Stromal cell of bone marrow (primary cell): Measurements from ENCODE around the gene HSFX2.
A peak's percentile ranks its signal among the peaks of the same experiment; 100 is the strongest.
"Not testable (repeated sequence)": the region's sequence is repeated elsewhere in the genome, so short reads cannot be mapped to it uniquely, and the experiment has no call there.

Experiments
- DNase-seq: peaks from one replicate; pipeline ENCODE4 v3.0.0-alpha.2; 2012; ENCODE audit warnings: low read depth

HSFX2 gene

DNA sequence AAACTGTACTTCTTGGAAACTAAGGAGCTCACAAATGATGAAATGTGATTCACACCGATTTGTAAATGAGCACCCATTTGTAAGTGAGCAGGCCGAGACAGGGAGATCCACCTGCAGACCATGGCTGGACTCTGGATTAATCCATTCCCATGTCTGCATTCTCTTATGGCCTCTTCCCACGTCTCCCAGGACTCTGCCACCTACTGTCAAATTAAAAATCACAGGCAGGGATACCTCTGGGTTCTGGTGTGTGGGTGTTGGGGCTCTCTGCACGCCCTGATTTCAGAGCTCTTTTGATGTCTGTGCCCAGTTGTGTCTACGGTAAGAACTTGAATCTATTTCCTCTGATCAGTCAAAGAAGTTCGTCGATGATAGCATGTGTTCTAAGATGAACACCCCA is 4.1 kb downstream of the HSFX2 start:
- DNase-seq: not testable (repeated sequence)

GRCh38 chrX:149587359-149587758 is 7.8 kb downstream of the HSFX2 start, which contains the start of gene MAGEA9B:
Gene MAGEA9B (minus strand): TSS chrX:149587459. CDS start chrX:149583179, 4,280 bp downstream.
- DNase-seq: not testable (repeated sequence)

- DNase-seq: not testable (repeated sequence)
Measured at GRCh38 chrX:149585631-149586030, 9.5 kb downstream of the HSFX2 start.

DNA sequence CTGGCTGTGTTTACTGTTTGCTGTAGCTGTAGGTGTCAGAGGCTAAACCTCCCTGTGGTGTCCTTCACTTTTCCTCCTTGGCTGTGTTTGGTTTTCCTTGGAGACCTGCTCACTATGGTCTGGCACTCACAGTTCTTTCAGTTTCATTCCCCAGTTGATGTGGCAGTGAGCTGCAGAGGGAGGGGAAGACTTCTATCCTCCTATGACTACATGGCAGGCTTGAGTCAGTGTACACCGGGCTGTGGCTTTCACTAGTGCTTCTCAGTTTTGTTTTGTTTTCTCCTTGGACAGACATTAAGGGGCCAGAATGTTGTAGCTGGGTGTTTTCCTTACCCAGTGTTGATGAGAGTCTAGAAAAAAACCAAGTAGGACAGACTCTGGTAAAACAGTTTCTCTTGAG is 21.7 kb downstream of the HSFX2 start:
- DNase-seq: not testable (repeated sequence)

DNA sequence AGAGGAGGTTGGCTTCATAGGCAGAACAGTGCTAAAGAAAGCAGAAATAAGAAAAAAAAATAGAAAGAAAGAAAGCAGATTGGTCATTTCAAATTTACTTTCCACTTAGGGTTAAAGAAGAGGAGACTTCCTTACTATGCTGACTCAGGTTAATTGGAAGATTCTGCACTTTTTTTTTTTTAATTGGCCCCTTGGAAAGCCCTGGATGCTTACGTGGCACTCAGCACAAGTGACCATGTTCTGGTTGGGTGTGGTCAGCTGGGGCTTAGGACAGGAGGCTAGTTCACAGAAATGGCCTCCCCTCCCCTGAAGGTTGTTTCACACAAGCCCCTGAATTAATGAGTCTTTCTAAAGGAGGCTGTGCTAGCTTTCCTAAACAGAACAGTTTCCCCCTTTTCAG is 22.4 kb downstream of the HSFX2 start:
- no peak for DNase-seq

GRCh38 chrX:149571770-149572169 is 23.3 kb downstream of the HSFX2 start:
- no peak for DNase-seq

DNA sequence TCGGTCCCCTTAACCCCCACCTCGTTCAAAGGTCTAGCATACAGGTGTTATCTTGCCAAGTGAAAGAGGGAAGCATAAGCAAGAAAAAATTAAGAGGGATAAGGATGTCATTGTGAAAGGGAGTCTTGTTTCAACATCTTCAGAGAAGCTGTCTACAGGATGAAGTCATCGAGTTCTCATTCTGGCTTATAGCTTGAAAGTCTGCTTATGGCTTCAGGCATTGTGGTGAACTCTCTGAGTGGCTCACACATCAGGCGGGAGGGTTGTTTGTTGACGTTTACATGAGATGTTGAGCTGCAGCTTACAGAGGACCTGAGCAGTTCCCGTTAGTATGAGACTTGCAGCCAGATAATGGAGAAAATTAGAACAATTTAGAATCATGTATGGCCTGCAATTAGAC is 24.4 kb downstream of the HSFX2 start:
- peak; percentile 11 for DNase-seq

DNA sequence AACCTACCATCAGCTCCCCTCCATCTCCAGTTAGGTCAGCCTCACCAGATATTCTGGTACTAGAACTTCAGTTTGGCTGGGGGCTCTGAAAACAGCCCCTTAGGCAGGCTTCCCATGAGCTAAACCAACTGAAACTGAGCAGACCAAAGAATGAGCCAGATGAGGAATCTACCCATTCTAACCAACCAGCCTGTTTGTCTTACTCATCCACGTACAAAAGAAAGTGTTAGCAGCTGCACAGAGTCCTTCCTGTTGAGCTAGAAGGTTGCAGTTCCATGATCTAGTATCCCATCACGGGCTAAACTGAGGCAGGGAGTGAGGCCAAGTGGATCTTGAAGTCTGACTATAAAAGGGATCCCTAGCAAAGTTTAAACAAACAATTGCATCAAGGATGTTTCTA is 25.3 kb downstream of the HSFX2 start:
- no peak for DNase-seq

DNA sequence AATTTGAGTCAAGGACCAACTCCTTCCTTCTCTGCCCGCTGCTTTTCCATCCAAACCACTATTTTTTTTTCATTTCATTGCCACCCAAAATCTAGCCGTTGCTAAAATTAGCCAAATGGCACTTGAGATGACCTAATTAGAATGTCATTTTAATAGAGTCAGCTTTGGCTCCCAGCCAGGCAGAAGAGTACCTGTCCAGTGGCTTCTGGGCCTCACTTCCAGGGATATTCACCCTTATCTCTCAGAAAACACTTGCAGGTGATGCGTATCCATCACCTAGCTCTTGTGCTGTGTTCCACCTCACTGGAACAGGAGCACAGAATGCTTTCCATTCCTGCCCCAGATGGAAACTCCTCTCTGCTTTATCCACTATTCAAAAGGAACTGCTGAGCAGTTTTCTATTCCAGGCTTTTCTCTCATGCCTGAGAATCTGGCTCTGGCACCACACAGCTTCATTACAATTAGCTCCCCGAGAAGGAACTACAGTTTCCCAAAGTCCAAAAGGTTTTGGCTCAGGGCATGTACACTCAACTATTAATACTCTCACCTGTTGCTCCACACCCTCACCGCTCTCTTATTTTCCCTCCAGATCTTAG is 26.3 kb downstream of the HSFX2 start:
- DNase-seq: no peak

GRCh38 chrX:149567621-149568417 is 27.3 kb downstream of the HSFX2 start:
- no peak for DNase-seq

GRCh38 chrX:149563359-149563758 is 31.8 kb downstream of the HSFX2 start:
- no peak for DNase-seq

GRCh38 chrX:149555251-149555650 is 39.9 kb downstream of the HSFX2 start:
- not testable (repeated sequence) for DNase-seq

DNA sequence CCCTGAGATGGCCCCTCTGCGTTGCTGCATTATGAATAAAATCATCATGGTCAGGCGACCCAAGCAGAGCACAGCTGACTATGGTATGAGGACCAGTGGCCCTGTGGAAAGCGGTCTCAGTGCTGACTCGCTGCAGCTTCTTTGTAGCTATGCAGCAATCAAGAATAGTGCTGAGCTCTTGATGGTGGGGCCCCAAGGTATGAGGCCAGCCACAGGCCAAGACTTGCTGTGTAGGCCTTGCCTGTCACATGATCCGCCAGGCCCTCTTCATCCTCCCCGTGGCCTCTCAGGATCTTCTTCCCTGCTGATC is 43.2 kb downstream of the HSFX2 start:
- DNase-seq: not testable (repeated sequence)

DNA sequence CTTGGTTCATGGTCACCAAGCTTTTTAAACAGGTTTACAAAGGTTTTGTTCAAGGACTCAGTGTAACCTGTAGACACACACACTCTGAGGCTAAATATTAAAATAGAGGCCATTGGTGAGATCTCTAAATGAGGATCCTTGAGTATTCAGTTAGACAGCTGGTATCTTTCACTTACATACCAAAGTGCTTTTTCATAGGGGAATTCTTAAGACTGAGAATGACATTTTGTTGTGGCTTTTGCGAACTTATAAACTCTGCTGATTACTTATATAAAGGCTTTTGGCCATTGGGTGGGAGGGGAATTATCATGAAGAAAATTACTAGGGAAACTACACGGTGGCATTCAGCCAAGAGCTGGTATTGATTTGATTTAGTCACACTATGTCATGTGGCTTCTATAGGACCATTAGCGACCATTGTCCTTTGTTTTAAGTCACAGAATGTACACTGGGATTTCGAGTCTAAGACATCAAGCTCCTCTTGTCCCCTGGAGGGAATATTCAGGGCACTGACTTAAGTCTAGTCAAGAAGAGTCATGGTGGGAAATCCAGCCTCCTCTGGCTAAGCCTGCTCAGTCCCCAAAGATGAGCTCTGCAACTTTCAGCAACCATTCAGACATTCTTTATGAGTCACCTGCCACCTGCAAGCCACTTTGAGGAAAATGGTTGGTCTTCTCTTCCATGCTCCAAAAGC is 43.7 kb downstream of the HSFX2 start:
- not testable (repeated sequence) for DNase-seq

- not testable (repeated sequence) for DNase-seq
Measured at GRCh38 chrX:149550454-149550853, 44.7 kb downstream of the HSFX2 start.

GRCh38 chrX:149549701-149550100 is 45.4 kb downstream of the HSFX2 start, which contains the start of gene HSFX3:
Gene HSFX3 (minus strand): TSS chrX:149549924. CDS start chrX:149549852, 72 bp downstream.
- not testable (repeated sequence) for DNase-seq

- DNase-seq: not testable (repeated sequence)
Measured at GRCh38 chrX:149547782-149548181, 47.3 kb downstream of the HSFX2 start.

- not testable (repeated sequence) for DNase-seq
Measured at GRCh38 chrX:149546962-149547361, 48.2 kb downstream of the HSFX2 start.

- not testable (repeated sequence) for DNase-seq
Measured at GRCh38 chrX:149545545-149546543, 49.3 kb downstream of the HSFX2 start.
